HCEC 1CT (cell line): ENCODE measurements around the gene OLA1.

Source experiments
- DNase-seq: peaks from one replicate; pipeline ENCODE4 v3.0.0-alpha.2; 2017

OLA1 gene

DNA sequence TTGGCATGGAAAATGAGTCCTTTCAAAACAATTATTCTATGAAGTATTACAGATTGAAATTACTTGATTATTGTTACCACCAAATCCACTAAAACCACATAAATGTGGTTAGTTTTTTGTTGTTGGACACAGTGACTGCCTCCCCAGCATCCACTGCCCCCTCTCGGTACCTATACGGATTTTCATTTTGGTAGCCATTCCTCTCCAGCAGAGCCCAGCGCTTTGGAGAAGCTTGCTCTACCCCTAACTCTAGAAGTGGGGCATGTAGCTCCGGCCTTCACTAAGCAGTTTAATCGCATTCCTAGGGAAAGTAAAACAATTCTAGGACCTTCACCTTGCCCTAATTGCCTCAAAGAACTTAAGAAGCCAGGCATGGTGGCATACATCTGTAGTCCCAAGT lies 24.2 kb downstream of the OLA1 start:
- DNase-seq: no peak

DNA sequence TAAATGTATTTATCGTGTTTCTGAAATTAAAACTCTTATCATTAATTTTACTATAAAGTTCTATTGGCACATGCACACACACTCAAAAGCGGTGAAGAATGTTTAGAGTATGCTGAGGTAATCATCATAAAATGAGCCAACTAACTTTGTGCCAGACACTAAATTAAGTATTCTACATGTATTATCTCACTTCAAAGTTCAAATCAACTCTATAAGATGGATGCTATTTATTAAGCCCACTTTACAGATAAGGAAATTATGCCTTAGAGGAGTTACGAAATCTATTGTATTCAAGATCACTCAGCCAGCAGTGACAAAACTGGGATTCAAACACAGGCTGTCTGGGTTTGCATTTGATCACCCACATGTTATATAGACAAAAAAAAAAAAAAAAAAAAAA lies 24.9 kb downstream of the OLA1 start:
- no peak for DNase-seq

DNA sequence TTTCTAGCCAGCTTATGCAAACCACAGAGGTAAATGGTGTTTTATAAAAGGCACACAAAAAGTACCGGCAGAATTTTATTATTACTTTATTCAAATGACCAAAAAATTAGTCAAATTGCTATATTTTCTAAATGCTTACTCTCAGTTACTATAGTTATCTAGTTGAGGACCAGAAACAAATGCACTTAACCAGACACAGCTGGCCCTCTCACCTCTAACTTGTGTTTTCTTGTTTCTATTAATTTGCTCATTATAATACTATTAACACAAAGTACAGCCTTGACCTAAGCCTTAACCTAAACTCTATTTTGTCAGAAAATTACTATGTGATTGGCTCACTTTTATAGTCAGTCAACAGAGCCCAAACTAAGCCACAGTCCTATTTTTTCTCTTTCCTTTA lies 26.2 kb downstream of the OLA1 start:
- DNase-seq: no peak

- DNase-seq: no peak
Measured at GRCh38 chr2:174219321-174219720, 29.0 kb downstream of the OLA1 start.

DNA sequence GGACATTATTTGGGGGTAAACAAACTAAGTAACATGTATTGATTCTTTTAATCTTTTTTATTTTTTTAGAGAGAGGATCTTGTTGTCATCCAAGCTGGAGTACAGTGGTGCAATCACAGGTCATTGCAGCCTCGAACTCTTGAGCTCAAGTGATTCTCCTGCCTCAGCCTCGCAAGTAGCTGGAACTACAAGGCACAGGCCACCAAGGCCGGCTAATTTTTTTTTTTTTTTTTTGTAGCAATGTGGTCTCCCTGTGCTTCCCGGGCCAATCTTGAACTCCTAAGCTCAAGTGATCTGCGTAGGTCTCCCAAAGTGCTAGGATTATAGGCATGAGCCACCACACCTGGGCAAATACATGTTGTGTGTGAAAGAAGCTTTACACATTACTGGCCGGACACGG lies 29.6 kb downstream of the OLA1 start:
- DNase-seq: no peak

GRCh38 chr2:174217869-174218268 lies 30.5 kb downstream of the OLA1 start:
- DNase-seq: no peak

- no peak for DNase-seq
Measured at GRCh38 chr2:174211954-174212353, 36.4 kb downstream of the OLA1 start.

DNA sequence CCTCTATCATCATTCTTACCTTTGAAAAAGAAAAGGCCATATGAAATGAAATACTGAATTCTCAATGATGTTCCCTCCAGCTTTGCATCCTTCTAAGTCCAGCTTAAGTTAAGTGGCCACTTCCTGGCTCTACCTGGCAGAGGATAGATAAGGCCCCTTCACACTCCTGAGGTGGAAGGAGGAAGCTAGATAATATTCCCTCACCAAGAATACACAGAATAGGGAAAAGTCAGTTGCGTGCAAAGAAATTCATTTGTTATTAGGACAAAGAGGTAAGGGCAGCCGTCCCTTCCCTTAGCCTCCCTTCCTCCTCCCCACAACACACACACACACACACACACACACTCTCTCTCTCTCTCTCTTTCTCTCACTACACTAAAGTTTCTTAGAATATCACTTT lies 37.5 kb downstream of the OLA1 start:
- DNase-seq: no peak

- DNase-seq: no peak
Measured at GRCh38 chr2:174209325-174209724, 39.0 kb downstream of the OLA1 start.

DNA sequence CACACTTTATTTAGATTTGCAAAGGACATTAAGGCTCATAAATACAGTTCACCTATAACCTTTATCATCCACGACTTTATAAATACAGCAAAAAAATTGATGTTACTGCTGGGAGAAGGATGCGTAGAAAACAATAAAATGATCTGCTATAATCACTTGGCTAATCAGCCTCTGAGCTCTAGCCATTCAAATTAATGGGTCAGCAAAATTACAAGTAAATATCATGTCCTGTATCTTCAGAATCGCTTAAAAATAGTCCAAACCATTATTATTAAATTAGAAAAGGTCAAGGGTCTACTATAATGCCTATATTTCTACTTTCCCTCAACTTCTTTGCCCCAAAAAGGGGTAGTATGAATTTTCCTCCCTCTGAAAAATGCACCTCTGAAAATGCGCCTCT lies 40.3 kb downstream of the OLA1 start:
- DNase-seq: no peak

GRCh38 chr2:174205562-174205961 lies 42.8 kb downstream of the OLA1 start:
- no peak for DNase-seq

DNA sequence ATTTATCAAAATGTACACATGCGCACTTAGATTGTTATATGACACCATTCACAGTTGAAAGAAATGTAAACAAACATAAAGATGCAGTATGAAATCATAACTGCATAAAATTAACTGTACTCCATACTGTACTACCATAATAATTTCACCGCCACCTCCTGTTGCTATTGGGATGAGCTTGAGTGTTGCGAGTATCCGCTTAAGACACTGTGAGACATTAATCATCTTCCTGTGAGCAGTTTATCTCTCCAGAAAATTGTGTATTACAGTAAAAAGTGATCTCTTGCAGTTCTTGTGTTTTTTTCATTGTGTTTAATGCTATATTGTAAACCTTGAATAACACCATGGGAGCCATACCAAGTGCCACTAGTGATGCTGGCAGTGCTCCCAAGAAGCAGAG lies 46.1 kb downstream of the OLA1 start:
- no peak for DNase-seq

DNA sequence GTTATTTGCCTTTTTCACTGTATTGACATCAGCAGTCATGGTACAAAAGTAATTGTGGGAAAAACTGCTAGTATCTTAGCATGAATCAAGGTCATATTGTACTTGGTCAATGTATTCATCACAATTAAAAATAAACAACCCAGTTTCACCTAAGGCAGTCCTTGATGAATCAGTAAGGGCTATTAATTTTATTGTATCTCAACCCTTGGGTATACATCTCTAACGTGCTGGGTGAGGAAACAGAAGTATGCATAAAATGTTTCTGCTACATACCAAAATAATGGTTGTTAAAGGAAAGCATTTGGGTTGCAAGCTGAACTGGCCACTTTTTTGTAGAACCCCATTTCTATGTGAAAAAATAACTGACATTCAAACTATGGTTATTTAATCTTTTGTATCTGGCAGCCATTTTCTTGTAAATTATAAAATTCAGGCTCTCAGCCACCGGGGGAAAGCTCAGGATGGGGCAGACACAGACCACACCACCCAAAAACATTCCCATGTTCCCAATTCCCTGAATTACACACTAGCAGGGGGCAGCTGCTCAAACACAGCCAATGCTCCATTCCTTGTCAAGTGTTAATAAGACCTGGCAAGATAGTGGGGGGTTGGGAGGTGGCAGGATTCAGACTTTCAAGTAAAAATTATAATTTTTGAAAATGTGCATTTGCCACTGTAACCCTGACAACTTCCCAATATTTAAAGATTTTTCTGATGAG lies 49.3 kb downstream of the OLA1 start:
- DNase-seq: peak; percentile 5

GRCh38 chr2:174195253-174195652 lies 53.1 kb downstream of the OLA1 start:
- DNase-seq: peak; percentile 4

DNA sequence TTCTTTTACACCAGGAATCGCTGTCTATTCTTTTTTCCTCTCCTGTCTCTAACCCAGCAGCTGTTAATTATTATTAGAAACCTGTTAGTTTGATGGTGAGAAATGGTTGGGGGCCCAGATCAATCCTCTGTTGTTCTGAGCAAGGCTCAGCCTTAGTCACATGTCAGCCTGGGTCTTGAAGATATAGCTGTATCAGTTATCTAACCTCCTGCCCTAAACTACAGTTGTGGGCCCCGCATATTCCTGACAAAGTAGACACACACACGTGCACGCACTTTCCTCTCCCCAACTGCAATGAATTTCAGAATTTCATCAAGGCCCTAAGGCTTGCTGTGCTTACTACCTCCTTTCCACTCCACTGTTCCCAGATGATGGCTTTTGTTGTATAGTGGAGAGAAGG lies 54.6 kb downstream of the OLA1 start:
- no peak for DNase-seq

DNA sequence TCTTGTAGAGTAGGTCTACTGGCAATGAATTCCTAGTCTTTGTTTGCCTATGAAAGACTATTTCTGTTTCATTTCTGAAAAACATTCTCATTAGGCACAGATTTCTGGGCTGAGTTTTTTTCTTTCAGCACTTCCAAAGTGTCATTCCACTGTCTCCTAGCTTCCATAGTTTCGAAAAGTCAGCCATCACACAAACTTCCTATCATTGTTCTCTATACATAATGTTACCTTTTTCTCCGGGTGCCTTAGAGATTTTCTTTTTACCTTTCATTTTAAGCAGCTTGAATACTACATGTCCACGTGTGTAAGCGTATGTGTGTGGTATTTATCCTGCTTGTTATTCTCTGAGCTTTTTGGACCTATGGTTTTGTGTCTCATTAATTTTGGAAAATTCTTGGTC lies 55.7 kb downstream of the OLA1 start:
- no peak for DNase-seq

DNA sequence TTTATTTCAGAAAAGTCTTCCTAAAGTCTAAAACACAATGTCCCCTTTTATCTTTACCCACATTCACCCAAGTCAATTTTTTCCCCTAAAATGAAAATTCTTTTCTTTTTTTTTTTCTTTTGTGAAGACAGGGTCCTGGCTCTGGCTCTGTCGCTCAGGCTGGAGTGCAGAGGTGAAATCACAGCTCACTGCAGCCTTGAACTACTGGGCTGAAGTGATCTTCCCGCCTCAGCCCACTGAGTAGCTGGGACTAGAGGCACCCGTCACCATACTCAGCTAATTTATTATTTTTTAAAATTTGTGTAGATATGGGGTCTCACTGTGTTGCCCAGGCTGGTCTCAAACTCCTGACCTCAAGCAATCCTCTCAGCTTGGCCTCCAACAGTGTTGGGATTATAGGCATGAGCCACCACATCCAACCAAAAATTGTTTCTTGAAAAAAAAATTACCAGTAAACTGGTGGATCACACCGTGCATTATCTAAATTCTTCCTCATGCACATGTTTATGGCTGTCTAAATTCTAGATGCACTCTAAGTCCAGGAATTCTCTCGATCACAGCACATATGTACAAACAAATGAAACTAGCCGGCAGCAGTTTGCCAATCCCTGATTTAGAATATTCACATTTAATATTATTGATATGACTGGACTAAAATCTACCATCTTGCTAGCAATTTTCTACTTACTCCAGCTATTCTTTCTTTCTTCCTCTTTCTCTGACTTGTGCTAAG lies 56.8 kb downstream of the OLA1 start:
- no peak for DNase-seq

DNA sequence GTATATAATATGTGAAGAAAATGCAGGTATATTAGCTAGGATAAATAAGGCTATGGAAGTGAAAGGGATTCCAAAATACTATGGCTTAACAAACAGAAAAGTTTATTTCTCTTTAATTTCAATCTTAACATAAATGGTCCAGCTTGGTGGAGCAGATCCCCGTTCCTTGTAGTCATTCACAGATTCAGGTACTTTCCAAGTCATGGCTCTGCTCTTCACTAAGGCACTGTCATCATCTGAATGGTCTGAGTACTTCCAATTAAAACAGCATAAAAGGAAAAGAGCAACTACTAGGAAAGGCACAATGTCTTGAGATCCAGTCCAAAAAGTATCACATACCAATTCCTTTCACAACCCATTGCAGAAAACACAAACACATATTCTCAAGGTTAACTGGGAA lies 63.4 kb downstream of the OLA1 start:
- no peak for DNase-seq

DNA sequence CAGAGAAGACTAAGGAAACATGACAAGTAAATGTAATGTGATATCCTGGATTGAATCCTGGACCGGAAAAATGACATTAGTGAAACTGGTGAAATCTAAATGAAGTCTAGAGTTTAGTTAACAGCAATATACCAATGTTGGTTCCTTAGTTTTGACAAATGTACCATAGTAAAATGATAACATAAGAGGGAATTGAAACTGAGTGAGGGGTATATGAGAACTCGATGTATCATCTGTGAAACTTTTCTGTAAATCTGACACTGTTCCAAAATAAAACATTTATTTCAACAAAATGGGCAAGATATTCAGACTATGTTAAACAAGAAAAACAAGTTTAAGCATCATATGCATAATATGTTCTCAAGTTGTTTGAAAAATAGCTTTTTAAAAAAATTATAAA lies 63.8 kb downstream of the OLA1 start:
- DNase-seq: no peak

DNA sequence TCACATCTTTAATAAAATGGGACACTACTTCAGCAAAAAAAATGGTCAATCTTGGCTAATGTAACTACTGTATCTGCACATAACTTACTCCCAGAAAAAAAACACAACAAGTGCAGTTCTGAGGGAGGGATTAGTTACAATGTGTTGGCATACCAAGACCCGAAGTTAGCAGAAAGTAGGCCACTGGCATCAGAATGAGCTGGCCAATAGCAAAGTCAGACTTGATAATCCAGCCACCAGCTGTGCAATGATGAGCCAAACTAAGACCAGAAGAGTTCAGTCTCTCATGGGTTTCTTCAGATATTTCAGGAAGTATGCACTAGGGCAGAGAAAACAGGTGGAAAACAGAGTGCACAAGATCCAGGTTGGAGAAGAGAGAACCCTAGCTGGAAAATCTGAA lies 65.3 kb downstream of the OLA1 start:
- no peak for DNase-seq

DNA sequence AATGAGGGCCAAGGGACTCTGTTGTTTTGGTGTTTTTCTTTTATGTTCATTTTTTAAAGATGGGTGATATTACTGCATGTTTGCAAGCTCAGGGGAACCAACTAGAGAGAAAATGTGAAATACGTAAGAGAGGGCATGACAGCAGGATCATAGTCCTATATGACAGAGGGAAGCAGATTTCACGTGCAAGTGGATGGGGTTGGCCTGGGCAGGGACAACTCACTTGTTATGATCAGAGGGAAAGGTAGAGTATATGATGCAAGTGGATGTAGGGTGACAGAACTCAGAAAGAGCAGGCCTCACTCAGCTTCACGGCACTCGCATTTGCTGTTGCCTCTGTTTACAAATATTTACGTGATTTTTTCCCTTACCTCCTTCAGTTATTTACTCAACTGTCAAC lies 67.0 kb downstream of the OLA1 start:
- no peak for DNase-seq

GRCh38 chr2:174180726-174181236 lies 67.6 kb downstream of the OLA1 start:
- no peak for DNase-seq

DNA sequence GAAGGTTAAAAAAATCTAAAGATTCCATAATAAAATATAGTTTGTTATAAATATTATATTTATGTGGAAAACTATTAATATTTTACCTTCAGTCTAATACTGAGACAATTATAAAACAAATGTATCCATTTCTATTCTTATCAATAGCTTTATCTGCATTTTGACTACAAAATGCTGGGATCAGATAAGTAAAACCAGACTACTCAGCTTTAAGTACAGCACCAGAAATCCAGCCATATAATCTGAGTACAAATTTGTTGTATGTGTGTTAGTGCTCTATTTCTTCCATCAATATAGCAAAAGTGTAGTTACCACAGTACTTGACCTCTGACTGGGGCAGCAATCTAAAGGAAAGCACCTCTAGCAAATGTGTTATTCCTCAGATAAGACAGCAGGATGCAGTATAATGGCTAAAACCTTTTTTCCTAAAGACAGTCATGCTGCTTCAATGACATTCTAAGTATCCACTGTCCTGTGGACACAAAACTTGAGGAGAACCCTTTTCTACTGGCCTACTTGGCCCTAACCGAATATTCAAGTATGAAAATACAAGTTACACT lies 68.1 kb downstream of the OLA1 start:
- DNase-seq: peak; percentile 13

DNA sequence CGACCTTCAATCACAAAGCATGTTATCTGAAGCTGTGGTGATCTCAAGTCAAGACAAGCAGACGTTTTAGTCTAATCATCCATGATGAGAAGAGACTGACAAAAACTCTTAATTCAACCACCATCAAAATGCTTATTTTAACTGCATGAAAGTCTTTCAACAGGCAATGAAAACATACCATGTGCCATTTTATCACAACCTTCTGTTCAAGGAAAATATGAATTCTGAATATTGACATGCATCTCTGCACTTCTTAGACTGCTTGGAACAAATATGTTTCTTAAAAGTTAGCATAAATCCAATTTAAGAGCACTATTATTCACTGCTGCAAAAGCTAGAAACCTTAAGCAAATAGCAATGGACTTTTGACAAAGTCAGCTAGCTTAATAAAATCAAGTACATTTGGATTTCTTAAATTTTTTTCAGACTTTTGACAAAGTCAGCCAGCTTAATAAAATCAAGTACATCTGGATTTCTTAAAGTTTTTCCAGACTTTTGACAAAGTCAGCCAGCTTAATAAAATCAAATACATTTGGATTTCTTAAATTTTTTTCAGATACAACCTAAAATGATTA lies 70.9 kb downstream of the OLA1 start:
- no peak for DNase-seq
